ENCODE data around the gene AKAP6.
A peak's percentile ranks its signal among the peaks of the same experiment; 100 is the strongest.

AKAP6 gene

DNA sequence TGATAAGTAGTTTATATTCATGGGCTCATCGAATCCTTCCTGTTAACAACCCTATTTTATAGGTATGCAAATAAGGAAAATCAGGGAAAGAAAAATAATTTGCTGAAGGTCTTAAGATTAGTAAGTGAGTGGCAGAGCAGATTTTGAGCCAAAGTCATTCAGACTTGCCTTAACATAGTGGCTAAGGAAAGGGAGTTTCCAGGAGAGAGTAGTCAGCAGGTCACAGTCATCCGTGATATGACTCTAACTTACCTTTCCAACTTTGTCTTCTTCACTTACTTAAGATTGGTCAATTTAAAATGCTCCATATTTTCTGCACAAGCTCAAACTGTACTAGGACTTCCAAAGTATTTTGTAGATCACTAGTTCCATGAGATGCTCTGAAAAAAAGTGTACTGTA, 46.6 kb downstream of the AKAP6 start:
- H3K4me3 ChIP-seq (ENCODE audit: low read depth, low read length): no peak overlapping the region
- peak; percentile 35 for DNase-seq (ENCODE audit: low read depth)
- TF ChIP-seq, protein P1, sequence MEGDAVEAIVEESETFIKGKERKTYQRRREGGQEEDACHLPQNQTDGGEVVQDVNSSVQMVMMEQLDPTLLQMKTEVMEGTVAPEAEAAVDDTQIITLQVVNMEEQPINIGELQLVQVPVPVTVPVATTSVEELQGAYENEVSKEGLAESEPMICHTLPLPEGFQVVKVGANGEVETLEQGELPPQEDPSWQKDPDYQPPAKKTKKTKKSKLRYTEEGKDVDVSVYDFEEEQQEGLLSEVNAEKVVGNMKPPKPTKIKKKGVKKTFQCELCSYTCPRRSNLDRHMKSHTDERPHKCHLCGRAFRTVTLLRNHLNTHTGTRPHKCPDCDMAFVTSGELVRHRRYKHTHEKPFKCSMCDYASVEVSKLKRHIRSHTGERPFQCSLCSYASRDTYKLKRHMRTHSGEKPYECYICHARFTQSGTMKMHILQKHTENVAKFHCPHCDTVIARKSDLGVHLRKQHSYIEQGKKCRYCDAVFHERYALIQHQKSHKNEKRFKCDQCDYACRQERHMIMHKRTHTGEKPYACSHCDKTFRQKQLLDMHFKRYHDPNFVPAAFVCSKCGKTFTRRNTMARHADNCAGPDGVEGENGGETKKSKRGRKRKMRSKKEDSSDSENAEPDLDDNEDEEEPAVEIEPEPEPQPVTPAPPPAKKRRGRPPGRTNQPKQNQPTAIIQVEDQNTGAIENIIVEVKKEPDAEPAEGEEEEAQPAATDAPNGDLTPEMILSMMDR (IDR thresholded peaks at IDR 0.05; ENCODE audit: insufficient read depth, low read depth, low read length, missing control alignments): no peak

DNA sequence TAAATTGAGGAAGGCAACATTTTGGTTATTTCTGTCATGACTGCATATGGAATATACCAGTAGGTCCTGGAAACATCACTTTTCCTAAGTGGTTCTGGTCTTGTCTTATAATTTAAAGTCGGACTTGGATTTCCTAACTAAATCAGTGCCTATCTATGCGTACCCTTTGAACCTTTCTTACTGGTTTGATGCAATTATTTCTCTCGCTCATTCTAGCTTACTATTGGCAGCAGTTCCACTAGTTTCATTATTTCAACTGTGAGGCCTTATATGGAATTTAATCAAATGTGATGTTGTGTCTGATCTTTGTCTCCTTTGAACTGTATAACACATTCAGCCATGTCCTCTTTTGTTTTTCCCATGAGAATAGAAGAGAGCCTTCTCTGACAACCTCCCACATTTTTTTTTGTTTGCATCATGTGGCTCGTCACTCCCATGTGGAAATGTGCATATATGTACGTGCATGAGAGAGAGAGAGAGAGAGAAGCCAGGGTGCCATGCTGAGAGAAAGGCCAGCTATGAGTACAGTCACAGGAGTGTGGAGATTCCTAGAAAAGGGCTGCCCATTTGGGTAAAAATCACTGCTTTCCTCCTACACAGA, 48.0 kb downstream of the AKAP6 start:
- TF ChIP-seq, protein P1 (IDR thresholded peaks at IDR 0.05; ENCODE audit: insufficient read depth, low read depth, low read length, missing control alignments): no peak
- DNase-seq (ENCODE audit: low read depth): no peak
- no peak overlapping the region for H3K4me3 ChIP-seq (ENCODE audit: low read depth, low read length)

DNA sequence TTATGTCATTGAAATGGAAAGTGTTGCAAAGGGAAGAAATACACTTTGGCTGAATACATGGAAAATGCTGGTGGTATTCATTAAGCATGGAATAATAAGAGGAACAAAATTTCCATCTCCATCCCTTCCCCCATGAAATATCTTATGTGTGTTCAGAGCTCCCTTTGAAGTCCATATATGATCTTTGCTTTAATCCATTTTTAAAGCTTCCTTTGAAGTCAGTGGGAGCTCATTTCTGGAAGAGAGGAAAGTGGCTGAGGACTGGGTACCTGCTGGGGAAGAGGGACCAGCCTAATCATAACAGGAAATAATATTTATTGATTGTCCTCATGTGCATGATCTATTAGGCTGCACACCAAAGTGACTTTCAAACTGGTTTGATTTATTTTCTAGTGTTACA, 49.2 kb downstream of the AKAP6 start:
- no peak overlapping the region for H3K4me3 ChIP-seq (ENCODE audit: low read depth, low read length)
- TF ChIP-seq, protein P1 (IDR thresholded peaks at IDR 0.05; ENCODE audit: insufficient read depth, low read depth, low read length, missing control alignments): no peak
- no peak for DNase-seq (ENCODE audit: low read depth)

DNA sequence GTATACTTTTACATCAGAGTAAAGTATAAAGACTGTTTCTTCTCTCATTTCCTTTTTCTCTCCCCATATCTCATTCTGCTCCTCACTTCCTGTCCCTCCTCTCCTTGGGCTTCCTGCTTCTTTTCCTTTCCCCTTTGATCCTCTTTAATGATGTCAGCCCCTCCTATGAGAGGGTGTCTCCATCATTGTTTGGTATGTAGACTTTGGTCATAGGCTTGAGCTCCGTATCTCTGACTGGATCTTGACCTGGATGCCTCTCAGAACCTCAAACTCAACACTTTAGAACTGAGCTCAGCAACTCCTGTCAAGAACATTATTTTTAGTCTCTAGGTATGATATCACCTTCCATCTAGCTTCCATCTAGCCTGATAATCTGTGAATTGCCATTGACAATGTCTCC, 50.3 kb downstream of the AKAP6 start:
- H3K4me3 ChIP-seq (ENCODE audit: low read depth, low read length): no peak overlapping the region
- DNase-seq (ENCODE audit: low read depth): no peak

DNA sequence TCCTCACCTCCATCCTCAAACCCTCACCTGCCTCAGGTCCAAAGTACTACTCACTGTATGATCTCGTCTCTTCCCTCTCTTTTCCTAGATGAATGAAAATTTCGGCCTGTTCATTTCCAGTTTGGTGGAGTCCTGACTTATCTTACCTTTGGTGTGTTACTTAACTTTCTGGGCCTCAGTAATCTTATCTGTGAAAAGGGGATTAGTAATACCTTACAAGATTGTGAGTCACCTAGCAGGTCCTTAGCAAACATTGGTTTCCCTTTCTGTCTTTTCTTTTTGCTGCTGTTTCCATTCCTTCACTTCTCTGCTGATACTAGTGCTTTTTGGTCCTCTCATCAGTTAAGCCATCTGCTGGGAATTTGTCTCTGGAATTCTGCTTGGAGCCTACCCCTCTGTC, 52.8 kb downstream of the AKAP6 start:
- TF ChIP-seq, protein P1 (IDR thresholded peaks at IDR 0.05; ENCODE audit: insufficient read depth, low read depth, low read length, missing control alignments): no peak
- no peak for DNase-seq (ENCODE audit: low read depth)

More for the DNA sequence above, 50.3 kb downstream of the AKAP6 start:
- TF ChIP-seq, protein P1 (IDR thresholded peaks at IDR 0.05; ENCODE audit: insufficient read depth, low read depth, low read length, missing control alignments): no peak

DNA sequence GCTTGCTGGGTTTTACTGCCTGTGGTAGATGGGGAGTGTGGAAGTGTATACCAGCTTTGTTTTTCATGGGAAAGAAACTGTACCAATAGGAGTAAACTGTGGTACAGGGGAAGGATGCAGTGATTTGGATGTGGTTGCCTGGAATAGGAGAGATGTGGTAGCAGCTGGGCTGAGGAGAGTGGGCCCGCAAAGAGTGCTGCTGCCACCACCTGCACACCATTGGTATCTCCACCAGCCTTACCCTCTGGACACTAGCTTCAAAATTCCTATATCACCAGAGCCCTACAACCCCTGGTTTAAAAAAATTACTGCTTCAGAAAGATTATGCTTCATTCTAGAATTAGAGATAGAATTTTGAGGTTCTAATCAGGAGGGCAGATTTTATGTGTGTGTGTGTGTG, 53.6 kb downstream of the AKAP6 start:
- DNase-seq (ENCODE audit: low read depth): peak; percentile 19
- TF ChIP-seq, protein P1 (IDR thresholded peaks at IDR 0.05; ENCODE audit: insufficient read depth, low read depth, low read length, missing control alignments): peak; percentile 31
- H3K4me3 ChIP-seq (ENCODE audit: low read depth, low read length): no peak overlapping the region

More for the DNA sequence above, 52.8 kb downstream of the AKAP6 start:
- no peak overlapping the region for H3K4me3 ChIP-seq (ENCODE audit: low read depth, low read length)

Data from GM12865 (cell line).